ENCODE results near the gene OVCA2.

Gene OVCA2

DNA sequence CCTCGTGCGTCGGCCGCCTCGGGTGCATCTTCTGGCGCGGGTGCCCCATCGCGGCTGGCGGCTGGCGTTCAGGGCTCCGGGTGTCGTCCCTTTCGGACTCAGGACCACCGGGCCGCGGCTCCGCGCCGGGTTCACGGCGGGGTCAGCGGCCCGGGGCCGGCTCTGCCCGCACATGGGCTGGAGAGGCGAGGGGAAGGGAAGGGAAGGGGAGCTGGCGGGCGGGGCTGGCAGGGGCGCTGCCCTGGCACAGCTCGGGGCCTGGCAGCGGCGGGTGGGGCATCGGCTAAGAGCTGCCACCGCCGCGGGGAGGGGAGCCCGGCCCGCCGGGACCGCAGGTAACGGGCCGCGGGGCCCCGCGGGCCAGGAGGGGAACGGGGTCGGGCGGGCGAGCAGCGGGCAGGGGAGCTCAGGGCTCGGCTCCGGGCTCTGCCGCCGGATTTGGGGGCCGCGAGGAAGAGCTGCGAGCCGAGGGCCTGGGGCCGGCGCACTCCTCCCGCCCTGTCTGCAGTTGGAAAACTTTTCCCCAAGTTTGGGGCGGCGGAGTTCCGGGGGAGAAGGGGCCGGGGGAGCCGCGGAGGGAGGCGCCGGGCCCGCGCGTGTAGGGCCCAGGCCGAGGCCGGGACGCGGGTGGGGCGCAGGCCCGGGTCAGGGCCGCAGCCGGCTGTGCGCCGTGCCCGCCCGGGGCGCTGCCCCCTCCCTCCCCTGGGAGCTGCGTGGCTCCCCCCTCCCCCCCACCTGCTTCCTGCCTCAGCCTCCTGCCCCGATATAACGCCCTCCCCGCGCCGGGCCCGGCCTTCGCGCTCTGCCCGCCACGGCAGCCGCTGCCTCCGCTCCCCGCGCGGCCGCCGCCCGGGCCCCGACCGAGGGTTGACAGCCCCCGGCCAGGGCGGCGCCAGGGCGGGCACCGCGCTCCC is 13.7 kb downstream of the OVCA2 start:
- no peak for DNase-seq

DNA sequence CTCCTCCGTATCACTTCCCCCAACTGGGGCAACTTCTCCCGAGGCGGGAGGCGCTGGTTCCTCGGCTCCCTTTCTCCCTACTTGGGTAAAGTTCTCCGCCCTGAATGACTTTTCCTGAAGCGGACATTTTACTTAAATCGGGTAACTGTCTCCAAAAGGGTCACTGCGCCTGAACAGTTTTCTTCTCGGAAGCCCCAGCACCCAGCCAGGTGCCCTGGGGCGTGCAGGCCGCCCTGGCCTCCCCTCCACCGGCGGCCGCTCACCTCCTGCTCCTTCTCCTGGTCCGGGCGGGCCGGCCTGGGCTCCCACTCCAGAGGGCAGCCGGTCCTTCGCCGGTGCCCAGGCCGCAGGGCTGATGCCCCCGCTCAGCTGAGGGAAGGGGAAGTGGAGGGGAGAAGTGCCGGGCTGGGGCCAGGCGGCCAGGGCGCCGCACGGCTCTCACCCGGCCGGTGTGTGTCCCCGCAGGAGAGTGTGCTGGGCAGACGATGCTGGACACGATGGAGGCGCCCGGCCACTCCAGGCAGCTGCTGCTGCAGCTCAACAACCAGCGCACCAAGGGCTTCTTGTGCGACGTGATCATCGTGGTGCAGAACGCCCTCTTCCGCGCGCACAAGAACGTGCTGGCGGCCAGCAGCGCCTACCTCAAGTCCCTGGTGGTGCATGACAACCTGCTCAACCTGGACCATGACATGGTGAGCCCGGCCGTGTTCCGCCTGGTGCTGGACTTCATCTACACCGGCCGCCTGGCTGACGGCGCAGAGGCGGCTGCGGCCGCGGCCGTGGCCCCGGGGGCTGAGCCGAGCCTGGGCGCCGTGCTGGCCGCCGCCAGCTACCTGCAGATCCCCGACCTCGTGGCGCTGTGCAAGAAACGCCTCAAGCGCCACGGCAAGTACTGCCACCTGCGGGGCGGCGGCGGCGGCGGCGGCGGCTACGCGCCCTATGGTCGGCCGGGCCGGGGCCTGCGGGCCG is 14.7 kb downstream of the OVCA2 start:
- DNase-seq, result no peak

DNA sequence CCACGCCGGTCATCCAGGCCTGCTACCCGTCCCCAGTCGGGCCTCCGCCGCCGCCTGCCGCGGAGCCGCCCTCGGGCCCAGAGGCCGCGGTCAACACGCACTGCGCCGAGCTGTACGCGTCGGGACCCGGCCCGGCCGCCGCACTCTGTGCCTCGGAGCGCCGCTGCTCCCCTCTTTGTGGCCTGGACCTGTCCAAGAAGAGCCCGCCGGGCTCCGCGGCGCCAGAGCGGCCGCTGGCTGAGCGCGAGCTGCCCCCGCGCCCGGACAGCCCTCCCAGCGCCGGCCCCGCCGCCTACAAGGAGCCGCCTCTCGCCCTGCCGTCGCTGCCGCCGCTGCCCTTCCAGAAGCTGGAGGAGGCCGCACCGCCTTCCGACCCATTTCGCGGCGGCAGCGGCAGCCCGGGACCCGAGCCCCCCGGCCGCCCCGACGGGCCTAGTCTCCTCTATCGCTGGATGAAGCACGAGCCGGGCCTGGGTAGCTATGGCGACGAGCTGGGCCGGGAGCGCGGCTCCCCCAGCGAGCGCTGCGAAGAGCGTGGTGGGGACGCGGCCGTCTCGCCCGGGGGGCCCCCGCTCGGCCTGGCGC is 15.4 kb downstream of the OVCA2 start:
- DNase-seq, result no peak

DNA sequence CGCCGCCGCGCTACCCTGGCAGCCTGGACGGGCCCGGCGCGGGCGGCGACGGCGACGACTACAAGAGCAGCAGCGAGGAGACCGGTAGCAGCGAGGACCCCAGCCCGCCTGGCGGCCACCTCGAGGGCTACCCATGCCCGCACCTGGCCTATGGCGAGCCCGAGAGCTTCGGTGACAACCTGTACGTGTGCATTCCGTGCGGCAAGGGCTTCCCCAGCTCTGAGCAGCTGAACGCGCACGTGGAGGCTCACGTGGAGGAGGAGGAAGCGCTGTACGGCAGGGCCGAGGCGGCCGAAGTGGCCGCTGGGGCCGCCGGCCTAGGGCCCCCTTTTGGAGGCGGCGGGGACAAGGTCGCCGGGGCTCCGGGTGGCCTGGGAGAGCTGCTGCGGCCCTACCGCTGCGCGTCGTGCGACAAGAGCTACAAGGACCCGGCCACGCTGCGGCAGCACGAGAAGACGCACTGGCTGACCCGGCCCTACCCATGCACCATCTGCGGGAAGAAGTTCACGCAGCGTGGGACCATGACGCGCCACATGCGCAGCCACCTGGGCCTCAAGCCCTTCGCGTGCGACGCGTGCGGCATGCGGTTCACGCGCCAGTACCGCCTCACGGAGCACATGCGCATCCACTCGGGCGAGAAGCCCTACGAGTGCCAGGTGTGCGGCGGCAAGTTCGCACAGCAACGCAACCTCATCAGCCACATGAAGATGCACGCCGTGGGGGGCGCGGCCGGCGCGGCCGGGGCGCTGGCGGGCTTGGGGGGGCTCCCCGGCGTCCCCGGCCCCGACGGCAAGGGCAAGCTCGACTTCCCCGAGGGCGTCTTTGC is 16.2 kb downstream of the OVCA2 start:
- DNase-seq, result no peak

DNA sequence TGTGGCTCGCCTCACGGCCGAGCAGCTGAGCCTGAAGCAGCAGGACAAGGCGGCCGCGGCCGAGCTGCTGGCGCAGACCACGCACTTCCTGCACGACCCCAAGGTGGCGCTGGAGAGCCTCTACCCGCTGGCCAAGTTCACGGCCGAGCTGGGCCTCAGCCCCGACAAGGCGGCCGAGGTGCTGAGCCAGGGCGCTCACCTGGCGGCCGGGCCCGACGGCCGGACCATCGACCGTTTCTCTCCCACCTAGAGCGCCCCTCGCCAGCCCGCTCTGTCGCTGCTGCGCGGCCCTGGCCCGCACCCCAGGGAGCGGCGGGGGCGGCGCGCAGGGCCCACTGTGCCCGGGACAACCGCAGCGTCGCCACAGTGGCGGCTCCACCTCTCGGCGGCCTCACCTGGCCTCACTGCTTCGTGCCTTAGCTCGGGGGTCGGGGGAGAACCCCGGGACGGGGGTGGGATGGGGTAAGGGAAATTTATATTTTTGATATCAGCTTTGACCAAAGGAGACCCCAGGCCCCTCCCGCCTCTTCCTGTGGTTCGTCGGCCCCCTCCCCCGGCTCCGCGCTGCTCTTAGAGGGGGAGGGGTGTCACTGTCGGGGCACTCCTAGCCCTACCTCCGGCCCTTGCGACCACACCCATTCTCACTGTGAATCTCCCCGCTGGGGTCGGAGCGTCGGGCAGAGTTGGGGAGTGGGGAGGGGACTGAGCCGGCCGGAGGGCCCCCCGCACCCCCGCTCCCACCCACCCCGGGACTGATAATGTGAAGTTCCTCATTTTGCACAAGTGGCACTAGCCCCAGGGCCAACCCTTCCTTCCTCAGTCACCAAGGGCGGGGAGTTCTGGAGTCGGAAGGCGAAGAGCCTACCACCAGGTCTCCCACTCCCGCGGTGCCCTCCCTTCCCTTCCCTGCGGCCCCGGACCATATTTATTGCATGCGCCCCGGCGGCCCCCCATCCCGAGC is 17.0 kb downstream of the OVCA2 start:
- DNase-seq, result peak; percentile 68 to 77

DNA sequence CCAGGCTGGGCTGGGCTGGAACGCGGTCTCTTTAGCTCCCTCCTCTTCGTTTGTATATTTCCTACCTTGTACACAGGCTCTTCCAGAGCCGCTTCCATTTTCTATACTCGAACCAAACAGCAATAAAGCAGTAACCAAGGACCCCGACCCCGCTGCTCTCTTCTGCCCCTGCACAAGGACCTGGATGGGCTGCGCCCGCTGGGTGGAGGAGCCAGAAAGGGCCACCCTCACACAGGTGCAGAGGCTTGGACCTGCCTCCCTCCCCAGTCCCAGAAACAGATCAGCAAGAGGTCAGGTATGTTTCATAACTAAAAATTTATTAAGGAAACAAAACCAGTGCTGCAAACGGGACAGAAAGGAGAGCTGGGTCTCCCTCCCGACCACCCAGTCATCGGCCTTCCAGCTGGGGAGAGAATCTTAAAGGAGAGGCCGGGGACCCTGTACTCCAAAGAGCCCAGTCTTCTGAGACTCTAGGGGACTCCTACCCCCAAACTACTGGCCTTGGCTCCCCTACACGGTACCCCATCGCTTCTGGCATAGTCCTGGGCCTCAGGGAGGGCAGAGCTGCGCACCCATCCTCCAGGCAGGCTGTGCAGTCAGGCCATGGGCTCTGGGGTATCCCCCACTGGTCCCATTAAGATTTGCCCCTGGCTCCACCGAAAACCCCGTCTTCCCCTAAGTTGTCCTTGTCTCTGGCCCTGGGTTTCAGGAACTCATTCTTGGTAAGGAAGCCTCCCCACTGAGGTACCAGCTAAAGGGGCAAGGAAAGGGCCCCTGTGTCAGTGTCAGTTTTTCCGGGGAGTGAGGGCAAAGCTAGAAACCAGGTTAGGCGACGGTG is 17.9 kb downstream of the OVCA2 start:
- DNase-seq, result no peak

DNA sequence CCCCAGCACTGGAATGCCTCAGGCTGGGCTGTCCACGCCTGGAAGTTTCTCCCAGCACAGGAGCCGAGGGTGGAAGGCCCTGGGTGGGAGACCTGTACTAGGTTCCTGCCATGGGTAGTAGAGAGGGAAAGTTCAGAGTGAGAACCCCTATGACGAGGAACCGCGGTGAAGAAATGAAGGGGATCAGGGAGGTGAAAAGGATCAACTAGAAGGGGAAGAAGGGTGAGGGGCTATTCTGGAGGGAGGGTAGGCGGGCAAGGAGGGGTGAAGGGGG is 18.5 kb downstream of the OVCA2 start:
- DNase-seq, result no peak

DNA sequence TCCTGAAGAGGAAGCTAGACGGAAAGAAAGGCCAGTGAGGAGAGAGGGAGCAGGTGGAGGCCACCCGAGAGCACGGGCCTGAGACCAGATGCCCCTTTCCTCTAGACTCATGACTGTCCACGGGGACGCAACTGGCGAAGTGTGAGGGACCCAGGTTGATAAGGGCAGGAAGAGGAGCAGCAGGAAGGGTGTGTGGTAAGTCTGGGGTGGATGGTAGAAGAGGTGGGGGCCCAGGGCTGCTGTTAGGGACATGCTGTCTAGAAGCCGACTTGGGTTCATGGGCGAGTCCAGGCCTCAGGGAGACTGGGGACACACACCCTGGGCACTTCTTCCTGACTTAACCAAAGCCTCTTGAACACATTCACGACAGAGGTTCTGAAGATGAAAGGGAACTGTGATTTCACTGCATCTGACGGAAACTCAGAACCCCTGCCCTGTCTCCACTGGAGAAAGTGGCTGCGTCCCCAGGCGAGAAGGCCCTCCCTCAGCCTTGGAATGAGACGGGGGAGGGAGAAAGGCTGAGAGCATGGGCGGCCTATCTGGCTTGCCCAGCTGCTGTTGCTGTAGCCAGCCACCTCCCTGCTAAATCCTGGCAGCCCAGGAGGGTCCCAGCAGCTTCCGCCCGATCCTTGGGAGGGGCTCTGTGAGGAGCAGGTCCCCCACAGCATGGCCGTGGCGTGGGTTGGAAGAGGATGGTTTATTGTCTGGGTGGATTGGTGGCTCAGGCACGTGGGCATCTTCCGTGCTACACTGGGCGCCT is 19.0 kb downstream of the OVCA2 start:
- DNase-seq, result no peak

DNA sequence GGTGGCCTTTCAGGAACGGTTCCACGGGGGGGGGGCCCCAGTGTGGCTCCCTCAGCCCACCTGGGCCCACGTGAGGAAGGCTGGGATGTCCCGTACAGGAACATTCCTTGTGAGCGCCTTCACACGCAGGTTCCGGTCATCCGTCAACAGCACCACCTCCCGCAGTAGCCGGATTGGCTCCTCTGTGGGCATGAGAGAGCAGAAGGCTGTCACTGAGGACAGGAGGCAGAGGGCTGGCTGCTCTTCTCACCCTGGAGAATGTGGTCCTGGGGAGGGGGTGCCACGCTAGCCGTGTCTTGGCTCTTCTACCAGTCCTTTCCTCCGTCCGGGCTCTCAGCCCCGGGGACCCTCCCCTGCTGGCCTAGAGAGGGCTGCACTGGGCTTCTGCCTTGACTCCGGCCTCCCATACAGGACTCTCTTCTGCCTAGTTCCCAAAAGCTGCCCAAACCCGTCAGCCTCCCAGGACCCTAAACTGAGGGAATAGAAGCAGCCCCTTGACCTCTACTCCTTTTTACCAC is 19.7 kb downstream of the OVCA2 start:
- no peak for DNase-seq

DNA sequence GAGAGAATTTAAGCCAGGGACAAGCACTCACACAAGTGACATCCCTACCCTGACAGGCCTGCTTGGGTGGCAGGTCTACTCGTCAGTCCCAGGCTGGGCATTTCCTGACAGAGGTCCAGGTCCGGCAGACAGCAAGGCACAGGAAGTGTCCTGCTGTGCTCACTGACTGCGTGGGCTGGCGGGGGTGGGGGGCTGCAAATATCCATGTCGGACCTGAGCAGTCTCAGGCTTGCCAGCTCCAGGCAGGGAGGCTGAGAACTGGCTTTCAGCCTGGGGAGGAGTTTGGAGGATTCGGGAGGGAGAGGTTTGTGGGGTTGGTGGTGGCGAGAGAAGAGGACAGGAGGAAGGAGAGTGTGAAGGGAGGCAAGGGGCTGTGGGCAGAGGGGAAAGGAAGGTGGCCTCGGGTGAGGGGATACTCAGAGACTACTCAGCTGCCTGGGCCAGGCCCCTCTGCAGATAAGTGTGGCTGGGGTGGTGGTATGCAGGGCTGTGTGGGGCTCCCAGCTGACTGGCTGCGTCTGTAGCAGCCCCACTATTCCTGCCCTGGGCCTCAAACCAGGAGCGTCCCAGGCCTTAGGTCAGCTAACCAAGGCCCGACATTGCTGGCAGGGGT is 20.9 kb downstream of the OVCA2 start:
- DNase-seq, result no peak

DNA sequence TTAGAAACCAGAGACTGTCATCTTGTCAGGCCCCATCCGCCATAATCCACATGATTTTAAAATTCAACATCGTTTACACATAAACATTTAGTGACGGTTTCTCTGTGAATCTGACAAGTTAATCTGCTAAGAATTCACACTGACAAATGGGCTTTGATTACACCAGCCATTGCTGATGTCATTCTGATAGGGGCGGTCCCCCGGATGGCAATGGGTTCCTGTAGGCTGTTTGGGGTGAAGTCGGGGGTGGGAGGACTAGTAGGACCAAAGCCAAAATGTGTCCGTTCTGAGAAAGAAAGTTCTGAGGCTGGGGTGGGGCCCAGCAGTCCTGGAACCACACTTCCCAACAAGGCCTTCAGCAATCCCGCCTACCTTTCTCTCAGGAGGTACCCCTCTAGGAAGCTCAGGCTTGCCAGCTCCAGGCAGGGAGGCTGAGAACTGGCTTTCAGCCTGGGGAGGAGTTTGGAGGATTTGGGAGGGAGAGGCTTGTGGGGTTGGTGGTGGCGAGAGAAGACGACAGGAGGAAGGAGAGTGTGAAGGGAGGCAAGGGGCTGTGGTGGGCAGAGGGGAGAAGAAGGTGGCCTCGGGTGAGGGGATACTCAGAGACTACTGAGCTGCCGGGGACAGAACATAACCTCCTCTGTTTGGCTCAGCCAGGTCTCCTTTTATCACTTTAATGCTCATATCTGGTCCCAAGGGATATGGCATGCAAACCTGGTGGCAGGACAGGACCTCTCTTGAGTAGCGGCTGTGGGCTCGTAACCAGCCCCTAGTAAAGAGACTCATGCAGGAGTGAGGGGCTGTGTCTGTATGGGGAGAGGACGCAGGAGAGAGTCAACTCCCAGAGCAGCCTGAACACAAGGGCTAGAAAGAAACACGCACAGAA is 21.7 kb downstream of the OVCA2 start:
- no peak for DNase-seq

DNA sequence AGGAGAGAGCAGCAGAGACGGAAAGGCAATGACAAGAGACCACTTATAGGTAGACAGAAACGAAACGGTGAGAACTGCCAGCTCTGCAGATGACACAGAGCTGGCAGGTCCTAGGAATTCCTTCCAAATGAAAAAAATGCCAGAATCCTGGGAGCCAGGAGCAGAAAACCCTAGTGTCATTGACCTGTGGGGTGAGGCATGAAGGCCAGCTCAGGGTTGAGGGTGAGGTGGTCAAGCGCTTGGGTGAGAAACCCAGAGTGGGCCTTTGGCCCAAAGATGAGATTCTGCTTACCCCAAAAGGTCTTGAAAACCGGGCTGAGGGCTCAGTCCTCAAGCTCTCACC is 22.3 kb downstream of the OVCA2 start:
- no peak for DNase-seq

DNA sequence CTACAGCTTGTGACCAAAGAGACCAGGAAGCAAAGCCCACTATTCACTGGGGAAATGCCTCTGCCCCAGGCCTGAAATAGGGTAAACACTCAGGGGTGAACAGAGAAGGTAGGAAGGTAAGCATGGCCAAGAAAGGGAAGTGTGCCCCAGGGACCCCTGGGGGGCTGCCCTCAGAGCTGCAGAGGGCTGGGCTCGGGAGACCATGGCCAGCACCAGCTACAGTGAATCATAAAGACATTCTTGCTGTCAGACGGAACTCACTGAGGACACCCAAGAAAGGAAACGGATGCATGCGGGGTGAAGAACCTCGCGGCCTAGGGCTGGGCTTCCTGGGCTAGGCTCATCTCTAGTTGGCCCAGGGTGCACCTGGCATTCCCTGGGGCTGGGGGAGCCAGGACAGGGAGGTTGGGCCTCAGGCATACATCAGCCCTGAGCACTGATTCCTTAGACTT is 22.7 kb downstream of the OVCA2 start:
- DNase-seq, result no peak

DNA sequence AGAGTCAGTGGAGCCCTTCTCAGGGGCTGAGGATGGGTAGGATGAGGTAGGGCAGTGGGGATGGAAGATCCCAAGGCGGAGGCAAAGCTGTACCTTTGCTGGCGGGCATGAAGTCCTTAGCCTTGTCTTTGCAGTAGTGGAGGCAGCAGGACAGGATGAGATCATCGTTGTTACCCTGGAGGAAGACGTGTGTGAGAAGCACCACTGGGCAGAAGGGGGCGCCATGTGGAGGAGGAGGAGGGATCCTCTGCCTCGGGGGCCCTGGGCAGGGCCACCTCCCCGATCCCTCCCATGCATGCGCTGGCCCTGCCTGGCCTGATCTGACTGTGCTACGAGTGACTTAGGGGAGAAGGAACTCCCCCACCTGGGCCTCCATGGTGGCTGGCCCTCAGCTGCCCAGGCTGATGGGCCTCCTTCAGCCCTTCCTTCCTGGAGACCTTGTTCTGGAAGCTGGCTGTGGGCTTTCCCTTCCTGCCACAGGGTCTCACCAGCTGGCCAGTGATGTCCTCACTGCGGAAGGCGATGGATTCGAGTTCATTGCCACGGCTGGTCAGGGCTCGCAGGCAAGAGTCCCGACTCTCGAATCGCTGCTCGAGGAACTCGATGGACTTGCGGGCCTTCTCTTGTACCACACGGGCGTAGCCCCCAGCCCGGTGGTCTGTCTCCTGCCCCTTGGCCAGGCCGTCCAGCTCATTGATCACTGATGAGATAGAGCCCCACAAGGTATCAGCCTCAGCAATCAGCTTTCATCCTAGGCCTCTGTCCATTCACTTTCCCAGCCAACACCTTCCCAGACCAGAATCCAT is 23.4 kb downstream of the OVCA2 start:
- DNase-seq, result peak; percentile 43 to 48

DNA sequence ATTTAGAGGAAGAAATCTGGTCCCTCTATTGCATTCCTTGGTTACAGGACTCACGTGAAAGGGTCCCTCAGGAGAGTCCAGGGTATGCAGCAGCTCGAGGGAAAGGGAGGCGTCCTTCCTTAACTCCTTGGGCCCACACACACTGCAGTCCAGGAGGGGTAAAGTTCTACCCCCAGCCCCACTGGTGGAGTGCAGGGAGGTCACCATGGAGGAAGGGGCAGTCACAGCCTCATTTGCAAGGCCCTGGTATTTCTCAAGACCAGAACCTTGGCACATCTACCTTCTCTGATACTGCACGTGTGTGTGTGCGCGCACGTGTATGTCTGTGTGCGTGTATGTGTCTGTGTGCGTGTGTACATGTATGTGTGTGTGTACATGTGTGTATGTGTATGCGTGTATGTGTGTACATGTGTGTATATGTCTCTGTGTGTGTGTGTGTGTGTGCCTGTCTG is 24.2 kb downstream of the OVCA2 start:
- DNase-seq, result no peak

DNA sequence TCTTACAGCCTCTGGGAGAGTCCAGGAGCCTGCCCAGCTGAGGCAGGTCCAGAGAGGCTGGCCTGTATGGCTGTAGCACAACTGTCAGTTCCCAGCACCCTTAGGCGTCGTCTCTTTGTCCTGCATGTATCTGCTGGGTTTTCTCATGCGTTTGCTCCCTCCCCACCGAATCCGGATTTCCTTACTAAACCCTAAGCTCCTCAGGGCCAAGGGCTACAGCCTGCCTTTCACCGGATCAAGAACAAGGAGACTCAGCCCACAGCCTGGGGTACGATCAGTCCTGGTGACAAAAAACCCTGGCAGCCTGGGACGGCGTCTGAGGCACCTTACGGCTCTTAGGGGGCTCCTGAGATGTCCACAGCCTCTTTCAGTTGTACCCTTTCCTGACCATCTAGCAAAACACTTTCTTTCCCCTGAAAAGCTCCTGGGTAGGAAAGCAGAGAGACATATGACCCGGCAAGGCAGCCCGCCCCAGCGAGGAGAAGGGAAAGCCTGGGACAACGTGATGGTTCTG is 25.3 kb downstream of the OVCA2 start:
- DNase-seq, result no peak

DNA sequence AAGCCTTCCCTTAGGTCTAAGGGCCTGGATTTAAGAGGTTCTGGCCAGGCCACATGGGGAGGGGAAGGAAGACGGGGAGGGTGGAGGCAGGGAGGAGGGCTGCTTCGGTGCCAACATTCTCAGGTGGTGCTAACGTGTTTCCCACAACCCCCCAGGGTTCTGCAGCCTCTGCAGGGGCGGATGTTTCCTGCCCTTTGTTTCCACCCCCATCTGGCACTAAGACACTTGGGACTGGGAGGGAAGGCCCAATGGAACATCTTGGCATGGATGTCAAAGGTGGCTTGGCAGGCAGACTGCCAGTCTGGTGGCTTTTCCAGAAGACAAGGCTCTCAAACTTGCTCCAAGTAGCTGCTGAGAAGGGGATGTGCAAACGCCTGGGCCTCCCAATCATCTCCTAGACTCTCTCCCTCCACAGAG is 25.8 kb downstream of the OVCA2 start:
- DNase-seq, result no peak

Data from Kasumi-1 (cell line).